COLO668 (cell line): Measurements from ENCODE around the gene TSGA10IP.
"Not testable (repeated sequence)": the region's sequence is repeated elsewhere in the genome, so short reads cannot be mapped to it uniquely, and the experiment has no call there.

ENCODE experiments used
- DNase-seq: peaks from one replicate; lab custom pipeline; 2025; ENCODE audit not compliant: unreplicated experiment; lab: John Stamatoyannopoulos, UW

TSGA10IP gene

DNA sequence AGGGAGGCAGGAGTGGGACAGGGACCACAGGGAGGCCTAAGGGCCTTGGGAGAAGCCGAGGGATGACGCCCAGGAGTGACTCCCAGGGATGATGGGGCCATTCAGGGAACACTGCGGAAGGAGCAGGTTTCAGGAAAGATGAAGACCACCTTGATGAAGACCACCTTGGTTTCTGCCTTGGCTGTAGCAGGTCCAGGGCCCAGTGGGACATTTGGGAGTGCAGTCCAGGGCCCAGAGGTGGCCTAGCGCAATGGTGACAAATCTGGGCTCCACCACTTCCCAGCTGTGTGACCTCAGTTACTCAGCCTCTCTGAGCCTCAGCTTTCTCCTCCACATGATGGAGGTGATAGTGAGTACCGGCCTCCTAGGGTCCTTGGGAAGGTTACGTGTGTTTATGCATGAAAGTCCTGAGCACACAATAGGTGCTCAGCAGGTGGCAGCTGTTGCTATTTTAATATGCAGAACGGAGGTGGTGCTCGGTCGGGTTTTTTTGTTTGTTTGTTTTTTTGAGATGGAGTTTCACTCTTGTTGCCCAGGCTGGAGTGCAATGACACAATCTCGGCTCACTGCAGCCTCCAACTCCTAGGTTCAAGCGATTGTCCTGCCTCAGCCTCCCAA, 770 bp downstream of the TSGA10IP start:
- peak; percentile 18 for DNase-seq

DNA sequence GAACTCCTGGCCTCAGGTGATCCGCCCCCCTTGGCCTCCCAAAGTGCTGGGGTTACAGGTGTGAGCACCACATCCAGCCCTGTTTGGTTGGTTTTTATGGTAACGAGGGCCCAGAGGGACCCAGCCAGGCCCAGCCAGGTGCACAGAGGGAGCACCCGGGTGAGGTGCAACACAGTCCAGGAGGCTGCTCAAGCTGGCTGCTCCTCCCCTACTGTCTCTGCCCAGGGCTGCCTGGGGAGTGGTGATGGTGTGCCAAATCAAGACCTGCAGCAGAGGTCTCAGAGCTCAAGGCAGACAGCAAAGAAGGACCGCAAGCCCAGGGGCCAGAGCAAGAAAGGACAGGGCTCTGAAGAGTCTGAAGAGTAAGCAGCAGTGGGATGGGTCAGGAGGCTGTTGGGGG, 1.4 kb downstream of the TSGA10IP start:
- DNase-seq = no peak

DNA sequence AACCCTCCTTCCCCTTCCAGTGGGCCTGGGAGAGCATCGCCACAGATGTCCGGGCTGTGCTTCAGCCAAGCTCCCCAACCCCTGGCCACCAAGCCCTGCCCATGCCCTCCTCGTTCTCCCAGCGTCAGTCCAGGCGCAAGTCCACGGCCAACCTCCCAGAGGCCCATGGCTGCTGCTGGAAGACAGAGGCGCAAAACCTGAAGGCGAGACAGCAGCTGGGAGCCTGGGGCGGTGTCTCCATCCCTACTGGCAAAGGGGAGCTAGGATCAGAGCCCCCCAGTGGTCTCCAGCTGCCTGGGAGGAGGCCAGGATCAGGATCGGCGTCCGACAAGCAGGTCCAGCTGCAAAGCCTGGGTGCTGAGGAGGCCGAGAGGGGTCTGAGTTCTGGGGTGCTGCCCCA, 1.9 kb downstream of the TSGA10IP start:
- no peak for DNase-seq

DNA sequence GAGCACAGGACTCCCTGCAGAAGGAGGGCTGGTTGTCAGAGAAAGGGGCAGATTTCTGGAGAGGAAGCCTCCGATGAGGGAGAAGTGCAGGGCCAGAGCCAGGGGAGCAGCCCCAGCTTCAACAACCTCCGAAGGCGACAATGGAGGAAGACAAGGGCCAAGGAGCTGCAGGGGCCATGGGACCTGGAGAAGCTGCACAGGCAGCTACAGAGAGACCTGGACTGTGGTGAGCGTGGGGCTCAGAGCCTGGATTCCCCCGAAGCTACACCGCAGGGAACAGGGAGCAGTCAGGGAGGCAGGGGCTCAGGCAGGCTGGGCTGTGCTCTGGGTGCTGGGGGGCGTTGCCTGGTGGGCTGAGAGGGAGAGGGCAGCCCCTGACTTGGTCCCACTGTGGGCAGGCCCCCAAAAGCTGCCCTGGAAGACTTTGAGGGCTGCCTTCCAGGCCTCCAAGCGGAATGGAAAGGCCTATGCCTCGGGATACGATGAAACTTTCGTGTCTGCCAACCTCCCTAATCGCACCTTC, 2.4 kb downstream of the TSGA10IP start:
- DNase-seq = no peak

DNA sequence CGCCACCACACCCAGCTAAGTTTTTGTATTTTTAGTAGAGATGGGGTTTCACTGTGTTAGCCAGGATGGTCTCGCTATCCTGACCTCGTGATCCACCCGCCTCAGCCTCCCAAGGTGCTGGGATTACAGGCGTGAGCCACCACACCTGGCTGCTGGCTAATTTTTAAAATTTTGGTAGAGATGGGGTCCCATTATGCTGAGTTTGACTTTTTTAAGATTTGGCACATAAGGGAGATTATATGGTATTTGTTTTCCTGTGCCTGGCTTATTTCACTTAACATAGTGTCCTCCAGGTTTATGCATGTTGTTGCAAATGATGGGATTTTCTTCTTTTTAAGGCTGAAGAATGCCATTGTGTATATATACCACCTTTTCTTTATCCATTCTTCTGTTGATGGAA, 5.4 kb downstream of the TSGA10IP start:
- not testable (repeated sequence) for DNase-seq

DNA sequence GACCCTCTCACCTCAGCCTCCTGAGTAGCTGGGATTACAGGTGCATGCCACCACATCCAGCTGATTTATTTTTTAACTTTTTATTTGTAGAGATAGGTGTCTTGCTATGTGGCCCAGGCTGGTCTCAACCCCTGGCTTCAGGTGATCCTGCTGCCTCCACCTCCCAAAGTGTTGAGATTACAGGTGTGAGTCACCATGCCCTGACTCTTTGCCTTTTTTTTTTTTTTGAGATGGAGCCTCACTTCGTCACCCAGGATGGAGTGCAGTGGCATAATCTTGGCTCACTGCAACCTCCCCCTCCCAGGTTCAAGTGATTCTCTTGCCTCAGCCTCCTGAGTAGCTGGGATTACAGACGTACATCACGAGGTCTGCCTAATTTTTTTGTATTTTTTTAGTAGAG, 6.4 kb downstream of the TSGA10IP start:
- not testable (repeated sequence) for DNase-seq

DNA sequence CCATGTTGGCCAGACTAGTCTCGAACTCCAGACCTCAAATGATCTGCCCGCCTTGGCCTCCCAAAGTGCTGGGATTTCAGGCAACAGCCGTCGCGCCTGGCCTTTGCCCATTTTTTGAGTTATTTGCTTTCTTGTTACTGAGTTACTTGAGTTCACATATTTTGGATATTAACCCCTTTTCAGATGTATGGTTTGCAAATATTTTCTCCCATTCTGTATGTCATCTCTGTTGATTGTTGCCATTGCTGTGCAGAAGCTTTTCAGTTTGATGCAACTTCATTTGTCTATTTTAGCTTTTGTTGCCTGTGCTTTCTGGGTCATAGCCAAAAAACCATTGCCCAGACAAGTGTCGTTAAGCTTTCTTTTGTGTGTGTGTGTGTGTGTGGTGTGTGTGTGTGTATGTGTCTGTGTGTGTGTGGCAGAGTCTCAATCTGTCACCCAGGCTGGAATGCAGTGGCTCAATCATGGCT, 6.8 kb downstream of the TSGA10IP start:
- DNase-seq = no peak

DNA sequence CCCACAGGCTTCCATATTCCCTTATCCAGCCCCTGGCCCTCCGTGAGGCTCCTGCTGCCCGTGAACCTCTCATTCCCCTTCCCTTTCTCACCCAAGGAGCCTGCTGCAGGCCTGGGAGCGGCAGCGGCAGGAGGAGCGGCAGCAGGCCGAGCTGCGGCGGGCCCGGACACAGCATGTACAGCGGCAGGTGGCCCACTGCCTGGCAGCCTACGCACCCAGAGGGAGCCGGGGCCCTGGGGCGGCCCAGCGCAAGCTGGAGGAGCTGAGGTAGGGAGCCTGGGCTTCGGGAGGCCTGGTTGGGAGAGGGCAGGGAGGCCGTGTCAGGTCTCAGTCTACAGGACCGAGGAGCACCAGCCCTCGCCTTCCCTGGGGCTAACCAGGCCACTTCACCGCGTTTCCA, 8.2 kb downstream of the TSGA10IP start:
- DNase-seq = no peak

DNA sequence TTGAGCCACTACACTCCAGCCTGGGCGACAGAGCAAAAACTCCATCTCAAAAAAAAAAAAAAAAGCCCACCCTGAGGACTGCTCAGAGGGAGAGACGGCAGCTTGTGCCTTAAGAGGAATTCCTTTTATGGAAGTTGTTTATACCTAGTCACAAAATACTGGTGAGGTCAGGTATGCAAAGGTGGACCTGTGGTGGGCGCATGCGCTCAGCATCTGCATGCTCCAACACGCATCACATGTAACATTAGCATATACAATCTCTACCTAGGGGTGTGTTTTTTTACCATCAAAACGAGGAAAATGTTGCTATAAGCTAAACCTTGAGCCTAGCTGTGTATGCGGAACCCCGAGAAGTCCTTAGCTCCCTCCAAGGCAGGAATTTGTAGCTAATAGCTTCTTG, 9.5 kb downstream of the TSGA10IP start:
- no peak for DNase-seq

DNA sequence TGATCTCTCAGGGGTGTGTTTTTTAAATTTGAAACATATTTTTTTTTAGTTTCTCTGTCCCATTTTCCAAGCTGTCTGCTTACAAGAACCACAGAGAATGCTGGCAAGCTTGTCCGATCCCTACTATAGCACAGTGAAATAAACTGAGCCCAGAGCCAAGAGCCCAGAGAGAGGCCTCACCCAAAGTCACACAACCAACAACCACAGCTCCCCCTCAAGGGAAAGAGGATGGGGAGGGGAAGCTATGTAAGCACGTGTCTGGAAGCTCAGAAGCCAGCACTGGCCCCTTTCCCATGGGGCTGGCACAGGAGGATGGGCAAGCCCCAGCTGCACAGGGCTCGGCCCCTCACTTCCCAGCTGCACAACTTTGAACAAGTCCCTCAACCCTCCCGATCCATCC, 13.0 kb downstream of the TSGA10IP start:
- DNase-seq = no peak

DNA sequence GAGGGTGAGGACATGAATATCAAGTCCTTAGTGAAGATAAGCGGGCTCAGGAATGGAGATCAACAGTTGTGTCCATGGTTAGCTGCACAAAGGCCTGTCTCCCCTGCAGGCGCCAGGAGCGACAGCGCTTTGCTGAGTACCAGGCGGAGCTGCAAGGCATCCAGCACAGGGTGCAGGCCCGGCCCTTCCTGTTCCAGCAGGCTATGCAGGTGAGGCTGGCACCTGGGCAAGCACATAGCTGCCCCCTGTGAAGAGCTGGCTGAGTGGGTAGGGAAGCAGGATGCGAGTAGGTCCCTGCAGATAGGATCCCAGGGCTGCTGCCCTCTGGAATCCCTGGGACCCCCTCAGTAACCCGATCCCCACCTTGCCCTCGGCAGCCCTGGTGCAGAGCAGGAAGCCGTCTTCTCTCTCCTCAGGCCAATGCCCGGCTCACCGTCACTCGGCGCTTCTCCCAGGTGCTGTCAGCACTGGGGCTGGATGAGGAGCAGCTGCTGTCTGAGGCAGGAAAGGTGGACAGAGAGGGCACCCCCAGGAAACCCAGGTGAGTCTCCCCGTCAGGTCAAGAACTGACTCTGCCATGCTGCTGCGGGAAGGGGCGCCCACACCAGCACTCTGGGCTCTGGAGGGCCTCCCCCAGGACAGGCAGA, 13.6 kb downstream of the TSGA10IP start:
- peak; percentile 13 for DNase-seq

DNA sequence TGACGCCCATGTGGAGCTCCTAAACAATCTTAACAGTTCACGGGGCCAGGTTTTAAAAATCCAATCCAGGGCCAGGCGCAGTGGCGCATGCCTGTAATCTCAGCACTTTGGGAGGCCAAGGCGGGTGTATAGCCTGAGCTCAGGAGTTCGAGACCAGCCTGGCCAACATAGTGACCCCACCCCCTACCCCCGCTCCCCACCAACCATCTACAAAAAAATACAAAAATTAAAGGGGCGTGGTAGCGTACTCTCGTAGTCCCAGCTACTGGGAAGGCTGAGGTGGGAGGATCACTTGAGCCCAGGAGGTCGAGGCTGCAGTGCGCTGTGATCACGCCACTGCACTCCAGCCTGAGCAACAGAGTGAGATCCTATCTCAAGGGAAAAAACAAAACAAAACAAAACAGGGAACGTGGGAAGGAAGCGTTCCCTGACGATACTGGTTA, 15.6 kb downstream of the TSGA10IP start:
- no peak for DNase-seq

DNA sequence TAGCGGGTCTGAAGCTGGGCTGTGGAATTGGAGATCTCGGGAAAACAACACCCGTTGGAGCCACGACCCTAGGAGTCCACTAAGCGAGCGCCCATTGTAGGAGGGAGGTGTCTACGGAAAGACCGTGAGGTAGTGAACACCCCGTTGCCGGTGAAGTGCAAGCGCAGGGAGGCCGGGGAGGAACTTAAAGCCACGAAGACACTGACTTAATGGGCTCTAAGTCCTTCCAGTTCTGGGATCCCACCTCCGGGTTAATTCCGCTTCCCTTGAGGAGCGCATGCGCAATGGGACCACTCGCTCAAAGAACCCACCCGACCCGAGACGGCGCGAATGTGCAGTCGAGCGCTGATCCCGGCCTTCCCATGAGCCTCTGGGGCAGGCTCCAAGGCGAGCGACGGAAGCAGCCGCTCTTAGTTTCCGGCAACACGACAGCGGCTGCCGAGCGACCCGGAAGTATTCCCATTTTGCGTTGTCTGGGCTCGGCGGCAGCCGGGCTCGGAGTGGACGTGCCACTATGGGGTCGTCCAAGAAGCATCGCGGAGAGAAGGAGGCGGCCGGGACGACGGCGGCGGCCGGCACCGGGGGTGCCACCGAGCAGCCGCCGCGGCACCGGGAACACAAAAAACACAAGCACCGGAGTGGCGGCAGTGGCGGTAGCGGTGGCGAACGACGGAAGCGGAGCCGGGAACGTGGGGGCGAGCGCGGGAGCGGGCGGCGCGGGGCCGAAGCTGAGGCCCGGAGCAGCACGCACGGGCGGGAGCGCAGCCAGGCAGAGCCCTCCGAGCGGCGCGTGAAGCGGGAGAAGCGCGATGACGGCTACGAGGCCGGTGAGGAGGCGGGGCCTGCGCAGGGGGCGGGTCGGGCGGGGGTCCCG, 16.2 kb downstream of the TSGA10IP start, which contains the start of gene SART1:
Gene SART1, plus strand, starts transcription at position 468 of the 874 bp plus-strand sequence. Its CDS starts 47 bp downstream, at position 515.
- DNase-seq = peak; percentile 97

DNA sequence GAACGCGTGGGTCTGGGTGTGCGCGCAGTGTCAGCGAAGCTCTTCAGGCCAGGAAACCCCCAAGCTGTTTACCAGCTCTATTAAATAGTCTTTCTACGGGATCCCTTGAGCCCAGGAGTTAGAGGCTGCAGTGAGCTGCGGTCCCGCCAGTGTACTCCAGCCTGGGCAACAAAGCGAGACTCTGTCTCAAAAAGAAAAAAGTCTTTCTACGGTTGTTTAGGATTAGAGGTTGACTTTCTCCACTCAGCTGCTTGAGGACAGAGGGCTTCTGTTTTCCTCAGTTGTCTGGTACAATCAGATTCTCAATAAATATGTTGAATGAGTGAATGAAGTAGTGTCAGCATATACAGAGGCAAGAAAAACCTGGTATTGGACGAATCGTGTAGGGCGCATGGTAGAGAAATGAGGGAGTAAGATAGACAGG, 16.9 kb downstream of the TSGA10IP start:
- DNase-seq = no peak

DNA sequence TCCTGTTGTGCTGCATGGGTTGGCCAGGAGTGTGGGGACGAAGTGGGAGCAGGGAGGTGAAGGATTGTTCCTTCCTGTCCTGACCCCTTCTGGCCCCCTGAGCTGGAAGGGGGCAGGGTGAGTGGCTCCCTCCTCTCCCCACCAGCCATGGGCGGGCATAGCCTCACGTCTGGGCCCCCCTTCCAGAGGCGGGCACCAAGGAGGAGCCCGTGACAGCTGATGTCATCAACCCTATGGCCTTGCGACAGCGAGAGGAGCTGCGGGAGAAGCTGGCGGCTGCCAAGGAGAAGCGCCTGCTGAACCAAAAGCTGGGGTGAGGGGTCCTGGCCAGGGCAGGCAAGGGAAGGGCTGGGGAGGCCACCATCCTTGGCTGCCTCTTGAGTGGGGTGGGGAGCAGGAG, 19.6 kb downstream of the TSGA10IP start:
- DNase-seq = no peak

DNA sequence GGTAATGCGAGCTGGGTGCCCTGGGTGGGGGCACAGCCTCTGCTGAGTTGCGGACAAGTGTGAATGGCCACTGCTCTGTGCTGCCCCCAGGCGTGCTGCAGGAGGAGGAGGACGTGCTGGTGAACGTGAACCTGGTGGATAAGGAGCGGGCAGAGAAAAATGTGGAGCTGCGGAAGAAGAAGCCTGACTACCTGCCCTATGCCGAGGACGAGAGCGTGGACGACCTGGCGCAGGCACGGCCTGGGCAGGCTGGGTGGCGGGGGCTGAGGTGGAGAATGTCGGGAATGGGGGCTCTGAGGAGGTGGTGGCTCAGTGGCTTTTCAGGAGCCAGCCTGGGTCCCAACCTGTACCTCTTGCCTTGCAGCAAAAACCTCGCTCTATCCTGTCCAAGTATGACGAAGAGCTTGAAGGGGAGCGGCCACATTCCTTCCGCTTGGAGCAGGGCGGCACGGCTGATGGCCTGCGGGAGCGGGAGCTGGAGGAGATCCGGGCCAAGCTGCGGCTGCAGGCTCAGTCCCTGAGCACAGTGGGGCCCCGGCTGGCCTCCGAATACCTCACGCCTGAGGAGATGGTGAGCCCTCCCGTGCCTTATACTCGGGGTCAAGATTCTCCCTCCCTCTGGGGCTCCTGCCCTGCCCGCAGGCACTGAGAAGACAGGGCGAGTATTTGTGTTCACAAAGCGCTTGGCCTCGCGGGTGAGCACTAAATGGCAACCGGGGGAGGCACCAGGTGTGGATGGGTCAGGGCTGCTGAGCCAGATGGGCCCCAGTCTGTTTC, 20.9 kb downstream of the TSGA10IP start:
- DNase-seq = no peak

DNA sequence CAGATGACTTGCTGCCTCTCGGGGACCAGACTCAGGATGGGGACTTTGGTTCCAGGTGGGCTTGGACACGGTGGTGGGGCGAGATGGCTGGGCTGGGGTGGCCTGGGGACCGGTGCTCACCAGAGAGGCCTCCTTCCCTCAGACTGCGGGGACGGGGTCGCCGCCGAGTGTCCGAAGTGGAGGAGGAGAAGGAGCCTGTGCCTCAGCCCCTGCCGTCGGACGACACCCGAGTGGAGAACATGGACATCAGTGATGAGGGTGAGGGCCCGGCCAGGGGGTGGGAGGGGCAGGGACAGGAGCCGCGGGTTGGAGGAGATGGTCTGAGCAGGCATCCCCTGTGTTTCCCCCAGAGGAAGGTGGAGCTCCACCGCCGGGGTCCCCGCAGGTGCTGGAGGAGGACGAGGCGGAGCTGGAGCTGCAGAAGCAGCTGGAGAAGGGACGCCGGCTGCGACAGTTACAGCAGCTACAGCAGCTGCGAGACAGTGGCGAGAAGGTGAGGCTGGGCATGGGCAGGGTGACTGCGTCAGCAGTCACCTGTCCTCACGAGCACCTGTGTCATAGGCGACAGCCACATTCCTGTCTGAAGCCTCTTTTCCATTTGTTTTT, 22.2 kb downstream of the TSGA10IP start:
- DNase-seq = no peak

DNA sequence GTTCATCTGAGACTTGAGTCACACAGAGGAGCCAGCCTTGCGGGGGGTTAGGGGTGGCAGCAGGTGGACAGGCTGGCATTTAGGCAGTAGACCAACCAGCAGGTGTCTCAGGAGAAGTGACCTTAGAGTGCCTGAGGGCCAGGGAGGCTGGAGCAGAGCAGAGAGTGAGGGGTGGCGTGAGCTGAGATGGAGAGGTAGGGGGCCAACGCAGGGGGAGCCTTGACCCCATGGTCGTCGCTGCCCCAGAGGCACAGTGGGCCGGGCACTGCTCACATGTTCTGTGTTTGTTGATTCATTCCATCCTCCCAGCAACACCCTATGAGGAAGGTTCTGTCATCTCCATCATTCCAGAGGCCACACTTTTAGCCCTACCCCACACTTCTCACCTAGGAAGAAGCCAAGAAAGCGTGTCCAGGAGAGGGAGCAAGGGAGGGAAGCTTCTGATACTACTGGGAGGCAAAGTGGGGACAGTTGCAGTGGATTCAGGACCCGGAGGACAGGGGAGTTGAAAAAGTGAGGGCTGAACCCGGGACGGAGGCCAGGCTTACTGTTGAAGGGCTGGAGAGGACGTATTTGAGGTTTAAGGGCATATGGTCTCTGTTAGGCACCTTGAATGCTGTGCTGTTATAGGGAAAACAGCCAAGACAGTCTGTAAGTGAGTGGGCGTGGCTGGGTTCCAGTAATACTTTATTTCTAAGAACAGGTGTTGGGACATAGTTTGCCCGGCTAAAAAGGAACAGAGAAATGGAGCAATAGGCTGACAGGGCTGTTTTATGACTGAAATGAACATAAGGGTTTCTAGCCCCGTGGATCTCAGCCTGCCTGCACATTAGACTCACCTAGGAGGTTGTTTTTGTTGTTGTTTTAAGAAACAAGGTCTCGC, 23.6 kb downstream of the TSGA10IP start:
- no peak for DNase-seq

DNA sequence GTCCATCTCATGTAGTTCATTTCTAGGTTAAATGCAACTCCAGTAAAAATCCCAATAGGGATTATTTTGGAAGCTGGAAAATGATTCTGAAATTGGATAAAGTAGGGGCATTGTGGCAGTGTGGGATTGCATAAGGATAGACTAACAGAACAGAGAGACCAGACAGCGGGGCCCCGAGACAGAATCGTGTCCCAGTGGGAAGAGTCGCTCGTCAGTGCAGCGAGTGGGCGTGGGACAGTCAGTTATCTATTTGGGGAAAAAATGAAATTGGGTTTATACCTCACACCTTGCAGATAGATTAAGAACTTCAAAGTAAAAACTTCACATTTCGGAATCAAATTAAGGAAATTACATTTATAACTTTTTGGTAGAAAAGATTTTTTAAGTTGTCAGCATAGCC, 26.8 kb downstream of the TSGA10IP start:
- no peak for DNase-seq
